Nephron (organoid): ENCODE results near the gene GPHB5.
A peak's percentile ranks its signal among the peaks of the same experiment; 100 is the strongest.
"Not testable (repeated sequence)": the region's sequence is repeated elsewhere in the genome, so short reads cannot be mapped to it uniquely, and the experiment has no call there.

Experiments used
- H3K27ac Mint-ChIP-seq, 3 experiments: 2 replicates each; pipeline ENCODE4 v1.8.0; 2020; ENCODE audit warnings: mixed read lengths in 3 of 3, mild to moderate bottlenecking in 2 of 3, moderate library complexity in 1 of 3
- H3K27me3 Mint-ChIP-seq: 2 replicates; pipeline ENCODE4 v1.8.0; 2021; ENCODE audit warnings: low read depth, mild to moderate bottlenecking, moderate library complexity, mixed read lengths
- H3K36me3 Mint-ChIP-seq: 2 replicates; pipeline ENCODE4 v1.8.0; 2020; ENCODE audit warnings: low read depth, mixed read lengths
- H3K4me1 Mint-ChIP-seq: 2 replicates; pipeline ENCODE4 v1.8.0; 2020; ENCODE audit warnings: mixed read lengths
- H3K4me3 Mint-ChIP-seq, 3 experiments: 2 replicates each; pipeline ENCODE4 v1.8.0; 2020; ENCODE audit warnings: mild to moderate bottlenecking in 3 of 3, mixed read lengths in 3 of 3, moderate library complexity in 2 of 3
- H3K9me3 Mint-ChIP-seq: 2 replicates; pipeline ENCODE4 v1.8.0; 2020; ENCODE audit warnings: mixed read lengths
- TF ChIP-seq, protein P1 (sequence below), 3 experiments: fragments of 200-600 bp; sonication (generic); IDR thresholded peaks; one replicate each; pipeline ENCODE4 v1.5.0; 2021; ENCODE audit warnings: antibody characterized with exemption in 3 of 3; ENCODE audit not compliant: unreplicated experiment in 3 of 3

Gene GPHB5

DNA sequence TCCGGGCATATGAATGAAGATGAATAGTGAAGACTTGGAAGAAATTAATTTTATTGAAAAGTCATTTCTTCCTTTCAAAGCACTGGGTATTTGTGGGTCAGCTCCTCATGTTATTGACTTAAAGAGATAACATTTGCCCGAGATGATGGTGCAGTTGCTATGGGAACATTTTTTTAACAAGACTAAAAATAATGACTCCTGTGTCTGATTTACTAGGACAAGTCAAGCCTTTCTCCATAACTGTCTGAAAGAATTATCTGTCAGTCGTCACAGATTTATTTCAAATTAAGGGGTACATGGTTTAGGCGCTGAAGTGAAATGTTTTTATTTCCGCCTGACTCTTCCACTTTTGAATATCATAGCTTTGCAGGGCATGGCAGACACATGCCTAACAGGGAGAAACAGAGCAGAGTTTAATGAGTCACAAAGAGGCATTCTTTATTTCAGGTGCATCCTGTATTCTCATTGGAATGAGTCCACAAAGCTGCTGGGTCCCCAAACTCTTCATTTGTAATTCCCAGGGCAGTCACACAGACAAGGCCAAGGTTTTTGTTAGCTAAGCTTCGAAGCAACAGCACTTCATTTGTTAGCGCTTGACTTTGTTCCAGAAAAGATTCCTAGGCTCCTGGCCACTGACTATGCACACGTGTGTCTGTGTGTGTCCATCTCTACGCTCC, 4.3 kb upstream of the GPHB5 start:
- no peaks in the 10 kb centered on the region for H3K9me3 Mint-ChIP-seq
- no peaks in the 10 kb centered on the region for H3K36me3 Mint-ChIP-seq
- no peak overlapping the region for H3K27ac Mint-ChIP-seq
- no peaks in the 10 kb centered on the region for H3K4me1 Mint-ChIP-seq
- no peak overlapping the region for H3K4me3 Mint-ChIP-seq
- no peaks in the 10 kb centered on the region for H3K27me3 Mint-ChIP-seq
- TF ChIP-seq, protein P1, sequence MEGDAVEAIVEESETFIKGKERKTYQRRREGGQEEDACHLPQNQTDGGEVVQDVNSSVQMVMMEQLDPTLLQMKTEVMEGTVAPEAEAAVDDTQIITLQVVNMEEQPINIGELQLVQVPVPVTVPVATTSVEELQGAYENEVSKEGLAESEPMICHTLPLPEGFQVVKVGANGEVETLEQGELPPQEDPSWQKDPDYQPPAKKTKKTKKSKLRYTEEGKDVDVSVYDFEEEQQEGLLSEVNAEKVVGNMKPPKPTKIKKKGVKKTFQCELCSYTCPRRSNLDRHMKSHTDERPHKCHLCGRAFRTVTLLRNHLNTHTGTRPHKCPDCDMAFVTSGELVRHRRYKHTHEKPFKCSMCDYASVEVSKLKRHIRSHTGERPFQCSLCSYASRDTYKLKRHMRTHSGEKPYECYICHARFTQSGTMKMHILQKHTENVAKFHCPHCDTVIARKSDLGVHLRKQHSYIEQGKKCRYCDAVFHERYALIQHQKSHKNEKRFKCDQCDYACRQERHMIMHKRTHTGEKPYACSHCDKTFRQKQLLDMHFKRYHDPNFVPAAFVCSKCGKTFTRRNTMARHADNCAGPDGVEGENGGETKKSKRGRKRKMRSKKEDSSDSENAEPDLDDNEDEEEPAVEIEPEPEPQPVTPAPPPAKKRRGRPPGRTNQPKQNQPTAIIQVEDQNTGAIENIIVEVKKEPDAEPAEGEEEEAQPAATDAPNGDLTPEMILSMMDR (IDR thresholded peaks at IDR 0.05; ENCODE audit: unreplicated experiment in 3 of 3) = no peak

DNA sequence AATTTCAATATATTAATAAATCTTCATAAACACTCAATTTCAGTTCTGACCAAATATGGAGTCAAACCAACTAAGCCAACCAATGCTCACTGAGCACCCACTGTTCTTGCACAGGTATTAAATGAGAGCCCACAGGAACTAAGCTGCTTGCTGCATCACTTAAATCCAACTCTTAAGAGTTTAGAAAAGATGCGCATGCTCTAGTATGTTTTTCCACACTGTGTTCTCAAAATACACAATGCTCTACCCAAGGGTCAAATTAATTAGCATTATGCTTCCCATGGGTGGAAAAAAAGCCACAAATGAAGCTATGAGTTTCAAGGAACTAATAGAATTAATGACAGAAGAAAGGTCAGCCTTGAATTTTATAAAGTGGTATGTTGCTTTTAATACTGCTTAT, 3.7 kb upstream of the GPHB5 start:
- no peaks in the 10 kb centered on the region for H3K27me3 Mint-ChIP-seq
- TF ChIP-seq, protein P1 (IDR thresholded peaks at IDR 0.05; ENCODE audit: unreplicated experiment in 3 of 3) = no peak
- H3K27ac Mint-ChIP-seq = no peak overlapping the region
- H3K9me3 Mint-ChIP-seq = no peaks in the 10 kb centered on the region
- H3K4me3 Mint-ChIP-seq = no peak overlapping the region
- no peaks in the 10 kb centered on the region for H3K4me1 Mint-ChIP-seq
- no peaks in the 10 kb centered on the region for H3K36me3 Mint-ChIP-seq

DNA sequence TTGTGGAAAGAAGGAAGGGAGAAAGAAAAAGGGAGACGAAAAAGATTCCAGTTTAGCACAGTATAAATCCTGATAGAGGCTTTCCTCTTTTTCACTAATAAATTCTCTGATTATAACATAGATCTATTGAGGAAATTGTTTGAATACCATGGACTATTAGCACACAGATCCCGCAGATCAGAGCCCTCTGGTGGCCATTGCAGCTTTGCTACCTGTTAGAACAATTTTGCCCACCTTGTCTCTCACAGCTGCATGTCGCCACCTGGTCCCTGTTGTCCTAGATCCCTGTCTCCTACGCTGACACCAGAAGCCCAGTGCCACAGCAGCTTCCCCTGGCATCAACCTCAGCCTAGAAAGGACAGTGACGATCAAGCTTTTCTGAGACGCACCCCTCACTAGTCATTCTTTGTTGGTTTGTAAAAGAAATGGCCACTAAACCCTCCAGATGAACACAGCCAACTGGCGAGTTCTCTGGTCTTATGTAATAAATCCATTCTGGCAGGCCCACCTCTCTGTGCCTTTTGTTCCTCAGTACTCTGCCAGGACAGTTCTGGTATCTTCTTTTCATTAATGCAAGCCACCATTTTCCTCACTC, 9.9 kb downstream of the GPHB5 start:
- TF ChIP-seq, protein P1 (IDR thresholded peaks at IDR 0.05; ENCODE audit: unreplicated experiment in 3 of 3) = peak; percentile 40 to 53 (median 48)
- Mint-ChIP-seq H3K4me1 (no peaks in the 10 kb centered on the region), H3K27ac (no peak overlapping the region), H3K36me3 (no peaks in the 10 kb centered on the region), H3K9me3 (peaks cover 3% of the 10 kb centered on the region), H3K4me3 (no peak overlapping the region), H3K27me3 (peaks cover 10% of the 10 kb centered on the region)

DNA sequence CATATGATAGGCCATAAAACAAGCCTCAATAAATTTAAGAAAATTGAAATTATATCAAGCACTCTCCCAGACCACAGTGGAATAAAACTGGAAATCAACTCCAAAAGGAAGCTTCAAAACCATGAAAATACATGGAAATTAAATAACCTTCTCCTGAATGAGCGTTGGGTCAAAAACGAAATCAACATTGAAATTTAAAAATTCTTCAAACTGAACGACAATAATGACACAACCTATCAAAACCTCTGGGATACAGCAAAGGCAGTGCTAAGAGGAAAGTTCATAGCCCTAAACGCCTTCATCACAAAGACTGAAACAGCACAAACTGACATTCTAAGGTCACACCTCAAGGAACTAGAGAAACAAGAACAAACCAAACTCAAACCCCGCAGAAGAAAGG, 14.3 kb downstream of the GPHB5 start:
- not testable (repeated sequence) for H3K9me3 Mint-ChIP-seq, H3K27me3 Mint-ChIP-seq, H3K27ac Mint-ChIP-seq, H3K4me3 Mint-ChIP-seq, H3K4me1 Mint-ChIP-seq, H3K36me3 Mint-ChIP-seq

DNA sequence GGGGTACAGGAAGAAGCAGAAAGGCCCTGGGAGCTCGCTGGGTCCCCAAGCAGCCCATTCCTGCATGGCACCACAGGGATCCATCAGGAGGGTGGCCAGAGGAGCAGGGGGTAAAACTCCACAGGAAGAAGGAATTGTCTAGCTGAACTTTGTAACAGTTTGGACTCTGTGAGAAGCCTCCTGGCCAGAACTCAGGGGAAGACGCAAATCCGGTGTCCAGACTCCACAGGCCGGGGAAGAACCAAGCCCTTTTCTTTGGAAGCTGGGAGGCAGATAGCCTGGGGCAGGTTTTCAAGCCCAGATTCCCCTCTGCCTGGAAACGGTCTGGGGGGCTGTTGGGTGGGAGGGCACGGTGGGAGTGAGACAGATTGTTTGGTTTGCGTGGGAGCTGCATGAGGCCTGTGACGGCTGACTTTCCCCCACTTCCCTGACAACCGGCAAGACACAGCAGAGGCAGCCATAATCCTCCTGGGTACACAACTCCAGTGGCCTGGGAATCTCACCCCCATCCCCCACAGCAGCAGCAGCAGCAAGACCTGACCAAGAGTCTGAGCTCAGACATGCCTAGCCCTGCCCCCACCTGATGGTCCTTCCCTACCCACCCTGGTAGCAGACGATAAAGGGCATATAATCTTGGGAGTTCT, 16.7 kb downstream of the GPHB5 start:
- Mint-ChIP-seq H3K4me1 (no peaks in the 10 kb centered on the region), H3K4me3 (no peak overlapping the region), H3K27ac (no peak overlapping the region), H3K36me3 (no peaks in the 10 kb centered on the region), H3K9me3 (peaks cover 7% of the 10 kb centered on the region), H3K27me3 (no peaks in the 10 kb centered on the region)
- TF ChIP-seq, protein P1 (IDR thresholded peaks at IDR 0.05; ENCODE audit: unreplicated experiment in 3 of 3) = no peak

DNA sequence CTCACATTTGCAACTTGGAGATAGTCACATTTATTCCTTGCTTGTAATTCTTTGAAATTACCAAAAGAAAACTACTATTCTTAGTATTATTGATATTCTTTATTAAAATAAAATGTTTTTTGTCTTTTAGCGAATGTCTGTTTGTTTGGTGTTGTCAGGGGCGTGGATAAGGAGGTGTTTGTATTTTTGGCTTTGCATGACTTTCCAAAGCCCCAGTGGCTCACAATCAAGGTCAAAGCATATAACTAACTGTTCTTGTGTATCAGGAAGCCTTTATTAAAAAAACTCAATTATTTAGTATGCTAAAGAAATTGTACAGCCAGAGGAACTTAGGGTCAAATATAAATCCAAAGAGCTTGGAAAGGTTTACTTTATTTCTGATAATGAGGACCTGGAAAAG, 17.9 kb downstream of the GPHB5 start:
- no peak overlapping the region for H3K27ac Mint-ChIP-seq
- TF ChIP-seq, protein P1 (IDR thresholded peaks at IDR 0.05; ENCODE audit: unreplicated experiment in 3 of 3) = no peak
- no peaks in the 10 kb centered on the region for H3K36me3 Mint-ChIP-seq
- no peak overlapping the region for H3K4me3 Mint-ChIP-seq
- no peaks in the 10 kb centered on the region for H3K4me1 Mint-ChIP-seq
- peaks cover 5% of the 10 kb centered on the region for H3K9me3 Mint-ChIP-seq
- H3K27me3 Mint-ChIP-seq = no peaks in the 10 kb centered on the region
